Activated T-helper 1 cell treated with anti-CD3 and anti-CD28 coated beads, Interleukin-12 subunit alpha, Interleukin-12 subunit beta, Interleukin-2, Interleukin-4 antibody, amounts not matched to agents 30 ng/mL and 10 ng/mL and 1 ng/mL, durations not matched to agents 14 hours and 24 hours and 36 hours (primary cell): ENCODE results near the gene MAP3K4. TPM values are rescaled to one million over a fixed set of nuclear protein-coding genes. Genes with fewer than 3 reads are reported as not detected.

ENCODE experiments used
- DNase-seq: peaks from one replicate; pipeline ENCODE4 v3.0.0; 2021; ENCODE audit warnings: low spot score
- H3K27ac Mint-ChIP-seq: one replicate; pipeline ENCODE4 v1.8.0; 2021; ENCODE audit warnings: mild to moderate bottlenecking, mixed read lengths
- H3K27me3 Mint-ChIP-seq: one replicate; pipeline ENCODE4 v1.8.0; 2022; ENCODE audit warnings: mild to moderate bottlenecking, moderate library complexity, mixed read lengths; ENCODE audit not compliant: insufficient read depth
- H3K36me3 Mint-ChIP-seq: one replicate; pipeline ENCODE4 v1.8.0; 2021; ENCODE audit warnings: low read depth, mixed read lengths
- H3K4me1 Mint-ChIP-seq: one replicate; pipeline ENCODE4 v1.8.0; 2021; ENCODE audit warnings: low read depth, mixed read lengths
- H3K4me3 Mint-ChIP-seq: one replicate; pipeline ENCODE4 v1.8.0; 2021; ENCODE audit warnings: mild to moderate bottlenecking, moderate library complexity, mixed read lengths
- H3K9me3 Mint-ChIP-seq: one replicate; pipeline ENCODE4 v1.8.0; 2021; ENCODE audit warnings: mixed read lengths
- intact Hi-C: fragments of 100-400 bp; cut with micrococcal nuclease; formaldehyde crosslinking; loops from one replicate; pipeline ENCODE4 v1.15.1; 2024
- total RNA-seq: library from RNA; stranded (reverse); gene quantifications from 2 replicates; pipeline ENCODE4 v1.2.3, GENCODE V29; 2022

Gene MAP3K4
- total RNA-seq, 1 donor from 2014 or later, result 47.0 TPM

DNA sequence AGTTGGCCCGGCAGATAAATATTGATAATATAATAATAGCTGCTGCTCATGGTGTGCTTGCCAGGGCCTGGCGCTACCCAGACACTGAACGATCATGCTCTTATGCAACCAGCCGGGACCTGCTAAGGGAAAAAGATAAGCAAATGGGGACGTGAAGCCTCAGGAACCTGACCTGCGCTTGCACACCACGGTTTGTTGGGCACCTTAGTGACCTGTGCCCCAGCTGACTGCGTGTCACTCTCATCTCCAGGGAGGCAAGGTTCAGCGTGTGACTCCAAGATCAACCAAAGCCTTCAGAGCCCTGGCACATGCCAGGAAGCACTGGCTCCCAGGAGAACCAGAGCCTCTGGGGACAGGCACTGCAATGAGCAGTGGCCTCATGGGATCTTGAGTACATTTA lies 171.2 kb downstream of the MAP3K4 start:
- peaks cover 6% of the 10 kb centered on the region for H3K9me3 Mint-ChIP-seq
- peaks cover 11% of the 10 kb centered on the region for H3K36me3 Mint-ChIP-seq
- intact Hi-C loops, result no loop called here
- no peak overlapping the region for H3K4me3 Mint-ChIP-seq
- no peak for DNase-seq
- H3K27me3 Mint-ChIP-seq, result no peaks in the 10 kb centered on the region
- no peak overlapping the region for H3K27ac Mint-ChIP-seq
- H3K4me1 Mint-ChIP-seq, result no peaks in the 10 kb centered on the region

DNA sequence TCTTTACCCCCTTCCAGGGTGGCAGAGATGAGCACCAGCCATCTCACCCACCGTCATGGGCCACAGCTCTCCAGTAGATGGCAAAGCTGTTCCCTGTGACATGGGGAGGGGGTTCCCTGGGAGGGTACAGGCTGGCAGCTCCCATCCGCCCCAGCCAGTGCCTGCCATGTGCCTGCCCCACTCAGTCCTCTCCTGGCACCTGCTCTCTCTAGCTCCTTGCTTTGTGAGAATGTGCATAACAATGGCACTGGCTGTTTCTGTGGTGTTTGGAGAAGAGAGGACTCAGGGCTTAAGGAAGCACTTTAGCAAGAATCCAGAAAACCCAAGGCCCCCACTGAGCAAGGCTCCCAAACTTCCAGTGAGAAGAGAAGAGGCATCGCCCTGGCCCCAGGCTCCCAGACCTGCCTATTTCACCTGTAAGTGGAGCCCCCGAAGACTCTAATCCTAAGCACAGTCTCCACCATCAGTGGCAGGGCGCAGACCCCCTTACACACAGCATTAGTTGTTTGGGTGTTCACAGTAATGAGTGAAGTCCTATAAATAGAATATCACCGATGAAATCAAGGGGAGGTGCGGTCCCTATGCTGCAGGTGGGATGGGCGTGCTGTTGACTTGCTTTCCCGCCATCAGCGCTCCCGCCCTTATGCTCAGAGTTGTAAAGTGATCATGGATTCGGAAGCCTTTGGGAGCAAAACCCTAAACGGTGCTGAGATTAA lies 172.1 kb downstream of the MAP3K4 start:
- Mint-ChIP-seq H3K4me3 (no peak overlapping the region), H3K4me1 (no peaks in the 10 kb centered on the region), H3K27ac (no peak overlapping the region), H3K36me3 (peaks cover 6% of the 10 kb centered on the region), H3K9me3 (no peaks in the 10 kb centered on the region), H3K27me3 (no peaks in the 10 kb centered on the region)
- no peak for DNase-seq
- intact Hi-C loops, result no loop called here

DNA sequence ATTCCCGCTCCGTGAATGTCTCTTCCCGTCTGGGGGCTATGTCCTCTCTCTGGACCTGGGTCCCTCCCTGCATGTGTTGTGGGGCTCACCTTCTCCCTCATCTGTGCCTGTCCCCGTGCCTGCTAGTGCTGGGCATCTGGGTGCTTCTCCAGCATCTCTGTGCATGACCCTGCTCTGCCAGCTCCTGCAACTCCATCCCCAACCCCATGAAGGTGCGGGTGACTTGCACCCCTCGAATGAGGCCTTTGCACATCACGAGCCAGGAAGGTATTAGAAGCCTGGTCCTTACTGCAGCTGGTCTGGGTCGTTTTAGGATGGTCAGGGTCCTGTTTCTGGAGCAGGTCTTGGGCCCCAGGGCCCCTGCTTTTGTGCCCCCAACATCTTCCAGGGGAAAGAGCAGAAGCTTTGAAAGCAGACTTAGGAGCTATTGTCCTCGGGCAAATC lies 172.6 kb downstream of the MAP3K4 start:
- Mint-ChIP-seq H3K4me3 (no peak overlapping the region), H3K9me3 (no peaks in the 10 kb centered on the region), H3K27me3 (no peaks in the 10 kb centered on the region), H3K36me3 (peaks cover 6% of the 10 kb centered on the region), H3K4me1 (no peaks in the 10 kb centered on the region), H3K27ac (no peak overlapping the region)
- intact Hi-C loops, result no loop called here
- no peak for DNase-seq

DNA sequence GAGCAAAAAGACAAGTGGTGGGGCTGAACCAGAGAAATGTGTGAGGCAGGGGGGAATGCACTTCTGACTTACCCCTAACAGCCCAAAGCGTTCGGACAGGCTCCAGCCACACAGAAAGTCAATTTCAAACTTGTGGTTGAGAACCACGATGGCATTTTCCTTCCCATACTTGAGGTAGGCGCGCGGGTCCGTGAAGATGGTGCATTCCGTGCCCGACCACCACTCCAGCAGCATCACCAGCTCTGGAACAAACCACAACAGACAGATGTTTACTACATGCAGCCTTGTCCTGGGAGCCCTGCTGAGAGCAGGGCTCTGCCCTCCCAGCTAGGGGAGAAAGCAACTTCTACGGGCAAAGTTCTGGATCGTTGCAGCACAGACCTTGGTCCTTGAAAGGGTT lies 174.6 kb downstream of the MAP3K4 start:
- Mint-ChIP-seq H3K27ac (no peak overlapping the region), H3K36me3 (peaks cover 6% of the 10 kb centered on the region), H3K9me3 (no peaks in the 10 kb centered on the region), H3K4me1 (peaks cover 4% of the 10 kb centered on the region), H3K27me3 (no peaks in the 10 kb centered on the region), H3K4me3 (no peak overlapping the region)
- DNase-seq, result no peak
- intact Hi-C loops, result no loop called here

DNA sequence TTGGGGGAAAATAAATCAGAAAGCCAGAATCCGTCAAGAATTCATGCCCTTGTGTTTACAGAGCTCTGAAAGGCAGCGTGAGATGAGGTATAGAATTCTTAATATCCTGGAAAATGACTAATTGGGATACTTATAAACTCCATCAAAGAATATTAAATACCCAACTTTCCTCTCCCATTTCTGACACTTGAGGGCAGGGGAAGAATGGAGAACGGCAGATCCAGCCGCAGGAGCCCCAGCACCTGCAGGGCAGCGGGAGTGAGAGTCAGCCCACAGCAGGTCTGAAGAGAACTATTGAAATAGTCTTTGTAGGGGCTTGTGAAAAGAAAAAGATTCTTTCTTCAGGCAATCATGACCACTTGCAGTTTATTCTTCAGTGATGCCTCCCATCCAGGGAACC lies 175.1 kb downstream of the MAP3K4 start:
- no peak for DNase-seq
- Mint-ChIP-seq H3K27me3 (no peaks in the 10 kb centered on the region), H3K36me3 (peaks cover 6% of the 10 kb centered on the region), H3K27ac (no peak overlapping the region), H3K4me1 (peaks cover 4% of the 10 kb centered on the region), H3K4me3 (no peak overlapping the region), H3K9me3 (no peaks in the 10 kb centered on the region)
- intact Hi-C loops, result no loop called here
